Fibroblast of pulmonary artery (primary cell): Measurements from ENCODE around the gene DNMT3B.

Experiments used
- DNase-seq: peaks from one replicate; pipeline ENCODE4 v3.0.0-alpha.2; 2010; ENCODE audit warnings: low read depth
- H3K4me3 ChIP-seq: replicated peaks from 2 replicates; pipeline ENCODE4 v1.5.1; 2011; ENCODE audit warnings: low read depth, mild to moderate bottlenecking, control low read depth, low read length, moderate library complexity
- CTCF ChIP-seq: IDR thresholded peaks from 2 replicates; pipeline ENCODE4 v1.5.1; 2011; ENCODE audit warnings: mild to moderate bottlenecking, control low read depth, low read length, inconsistent platforms; ENCODE audit errors: missing control alignments

The DNMT3B gene

GRCh38 chr20:32786059-32786760 is 24.0 kb downstream of the DNMT3B start:
- DNase-seq = no peak
- H3K4me3 ChIP-seq = no peak overlapping the region
- no peak for TF ChIP-seq CTCF

DNA sequence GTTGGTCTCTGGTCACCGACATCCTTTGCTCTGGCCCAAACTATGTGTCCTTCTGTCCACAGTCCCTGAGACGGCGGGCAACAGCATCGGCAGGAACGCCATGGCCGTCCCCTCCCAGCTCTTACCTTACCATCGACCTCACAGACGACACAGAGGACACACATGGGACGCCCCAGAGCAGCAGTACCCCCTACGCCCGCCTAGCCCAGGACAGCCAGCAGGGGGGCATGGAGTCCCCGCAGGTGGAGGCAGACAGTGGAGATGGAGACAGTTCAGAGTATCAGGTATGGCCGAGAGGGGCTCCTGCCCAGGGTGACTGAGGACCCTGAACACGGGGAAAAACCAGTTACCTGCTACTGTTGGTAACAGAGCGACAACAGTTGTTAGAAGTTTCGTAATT is 25.0 kb downstream of the DNMT3B start:
- no peak for TF ChIP-seq CTCF
- DNase-seq = no peak

DNA sequence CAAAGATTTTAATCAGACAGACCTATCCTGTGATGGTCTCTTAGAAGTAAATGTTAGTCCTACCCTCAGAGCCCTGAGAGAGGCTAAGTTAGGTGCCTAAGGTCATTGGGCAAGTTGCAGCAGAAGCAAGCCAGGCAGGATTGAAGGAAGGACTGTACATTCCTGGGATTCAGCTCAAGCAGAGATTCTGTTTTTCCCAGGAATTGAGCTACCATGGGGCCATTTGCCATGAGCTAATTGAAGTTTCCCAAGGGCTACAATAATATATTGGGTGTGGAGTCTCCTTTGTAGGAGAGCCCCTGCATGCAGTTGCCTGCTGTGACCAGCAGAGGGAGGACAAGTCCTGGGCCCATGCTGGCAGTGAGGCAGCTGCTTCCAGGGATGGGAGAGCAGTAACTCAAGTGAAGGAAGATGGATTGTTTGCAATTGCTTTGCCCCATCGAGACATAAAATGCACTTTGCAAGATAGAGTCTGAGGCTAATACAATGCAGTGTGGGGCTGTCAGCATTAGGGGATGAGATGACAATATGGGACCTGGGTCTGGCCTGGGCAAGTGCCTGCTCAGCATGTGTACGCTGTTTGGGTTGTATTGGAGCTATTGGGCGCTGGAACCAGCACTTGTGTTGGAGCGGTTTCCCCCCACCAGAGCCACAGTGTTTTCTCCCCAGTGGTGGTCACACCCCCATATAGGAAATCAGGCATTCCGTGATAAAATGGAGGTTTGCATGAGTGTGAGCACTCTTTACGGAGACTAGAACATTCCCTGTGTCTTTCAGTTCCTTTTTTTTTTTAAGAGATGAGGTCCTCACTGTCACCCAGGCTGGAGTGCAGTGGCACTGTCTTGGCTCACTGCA is 27.9 kb downstream of the DNMT3B start:
- TF ChIP-seq CTCF = peak; percentile 100
- DNase-seq = peak; percentile 79
- H3K4me3 ChIP-seq = no peak overlapping the region

More for the DNA sequence above, 25.0 kb downstream of the DNMT3B start:
- no peak overlapping the region for H3K4me3 ChIP-seq

DNA sequence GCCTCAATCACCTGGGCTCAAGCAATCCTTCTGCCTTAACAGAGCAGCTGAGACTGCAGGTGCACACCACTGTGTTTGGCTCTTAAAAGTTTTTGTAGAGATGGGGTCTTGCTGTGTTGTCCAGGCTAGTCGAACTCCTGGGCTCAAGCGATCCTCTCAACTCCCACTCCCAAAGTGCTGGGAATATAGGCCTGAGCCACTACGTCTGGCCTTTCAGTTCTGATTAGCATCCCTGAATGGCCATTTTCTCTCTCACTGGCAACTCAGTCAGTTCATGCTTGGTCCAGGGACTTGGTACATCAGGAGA is 28.5 kb downstream of the DNMT3B start:
- no peak for DNase-seq

DNA sequence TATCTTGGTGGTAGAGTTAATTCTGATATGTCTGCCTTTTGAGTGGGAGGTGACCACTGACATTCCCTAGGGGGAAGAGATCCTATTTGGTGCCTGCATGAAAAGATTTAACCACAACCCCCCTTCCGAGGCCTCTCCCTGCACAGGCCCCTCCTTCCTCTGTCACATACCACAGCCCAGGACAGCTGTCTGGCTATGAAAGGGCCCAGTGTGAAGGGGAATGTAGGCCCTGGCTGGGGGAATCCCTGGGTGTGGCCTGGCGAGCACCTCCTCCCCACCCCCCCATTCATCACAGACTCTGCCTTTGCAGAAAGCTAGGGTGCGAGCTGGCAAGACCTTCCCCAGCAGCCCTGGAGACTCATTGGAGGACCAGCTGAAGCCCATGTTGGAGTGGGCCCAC is 30.1 kb downstream of the DNMT3B start:
- no peak overlapping the region for H3K4me3 ChIP-seq
- no peak for TF ChIP-seq CTCF
- peak; percentile 5 for DNase-seq

More for the DNA sequence above, 28.5 kb downstream of the DNMT3B start:
- no peak overlapping the region for H3K4me3 ChIP-seq
- TF ChIP-seq CTCF = no peak

GRCh38 chr20:32792731-32793458 is 30.7 kb downstream of the DNMT3B start:
- no peak overlapping the region for H3K4me3 ChIP-seq
- no peak for DNase-seq
- no peak for TF ChIP-seq CTCF
